OCI-LY1 (cell line): ENCODE data around the gene SFTA2.
"Not testable (repeated sequence)": the region's sequence is repeated elsewhere in the genome, so short reads cannot be mapped to it uniquely, and the experiment has no call there.

ENCODE experiments used
- H2AFZ ChIP-seq: fragments of 200-600 bp; sonication (generic), shearing (Covaris generic); 2 replicates; pipeline ENCODE4 v1.6.0; 2014; ENCODE audit warnings: antibody characterized with exemption, mild to moderate bottlenecking, low read length
- H3F3A ChIP-seq: fragments of 200-600 bp; sonication (generic), shearing (Covaris generic); 2 replicates; pipeline ENCODE4 v1.6.0; 2014; ENCODE audit warnings: mild to moderate bottlenecking, antibody characterized with exemption, low read length, moderate library complexity; ENCODE audit not compliant: insufficient read depth
- H3K27ac ChIP-seq: fragments of 200-600 bp; sonication (generic); 2 replicates; pipeline ENCODE4 v1.5.1; 2014; ENCODE audit warnings: low read length, mixed run types, mild to moderate bottlenecking, low read depth; ENCODE audit not compliant: poor library complexity, severe bottlenecking
- H3K27me3 ChIP-seq: fragments of 200-600 bp; sonication (generic); 2 replicates; pipeline ENCODE4 v1.6.0; 2014; ENCODE audit warnings: antibody characterized with exemption, mild to moderate bottlenecking, low read length, moderate library complexity; ENCODE audit not compliant: insufficient read depth
- H3K36me3 ChIP-seq: fragments of 200-600 bp; sonication (generic); 2 replicates; pipeline ENCODE4 v1.6.1; 2014; ENCODE audit warnings: mild to moderate bottlenecking, antibody characterized with exemption, low read length, moderate library complexity, mixed read lengths; ENCODE audit not compliant: insufficient read depth
- H3K4me1 ChIP-seq: fragments of 200-600 bp; sonication (generic); 2 replicates; pipeline ENCODE4 v1.5.1; 2014; ENCODE audit warnings: mild to moderate bottlenecking, low read length, moderate library complexity; ENCODE audit not compliant: insufficient read depth, severe bottlenecking
- H3K4me2 ChIP-seq: fragments of 200-600 bp; sonication (generic), shearing (Covaris generic); 2 replicates; pipeline ENCODE4 v1.6.1; 2014; ENCODE audit warnings: low read length
- H3K4me3 ChIP-seq: fragments of 200-600 bp; sonication (generic); 2 replicates; pipeline ENCODE4 v1.5.1; 2014; ENCODE audit warnings: low read length, low read depth, mild to moderate bottlenecking, mixed read lengths; ENCODE audit not compliant: poor library complexity, severe bottlenecking
- H3K79me2 ChIP-seq: fragments of 200-600 bp; shearing (Covaris generic); 2 replicates; pipeline ENCODE4 v1.6.1; 2016; ENCODE audit warnings: mixed run types, low read length, mixed read lengths; ENCODE audit not compliant: insufficient read depth
- H3K9ac ChIP-seq: fragments of 200-600 bp; sonication (generic), shearing (Covaris generic); 2 replicates; pipeline ENCODE4 v1.6.1; 2014; ENCODE audit warnings: mild to moderate bottlenecking, low read length, mixed read lengths
- H3K9me2 ChIP-seq: fragments of 200-600 bp; sonication (generic), shearing (Covaris generic); 2 replicates; pipeline ENCODE4 v1.6.1; 2014; ENCODE audit warnings: low read depth, mild to moderate bottlenecking, low read length, mixed read lengths
- H3K9me3 ChIP-seq: fragments of 200-600 bp; shearing (Covaris generic); 2 replicates; pipeline ENCODE4 v1.6.1; 2014; ENCODE audit warnings: low read length, mixed read lengths
- H4K20me1 ChIP-seq: fragments of 200-600 bp; sonication (generic), shearing (Covaris generic); 2 replicates; pipeline ENCODE4 v1.6.0; 2016; ENCODE audit warnings: mild to moderate bottlenecking, low read length; ENCODE audit not compliant: insufficient read depth
- CTCF ChIP-seq: fragments of 200-600 bp; sonication (generic), shearing (Covaris generic); IDR thresholded peaks from 2 replicates; pipeline ENCODE4 v1.5.1; 2017; ENCODE audit warnings: mild to moderate bottlenecking, antibody characterized with exemption, low read length, moderate library complexity, mixed read lengths
- EZH2 ChIP-seq: fragments of 200-600 bp; sonication (generic), shearing (Covaris generic); IDR thresholded peaks from 2 replicates; pipeline ENCODE4 v1.8.0; 2017; ENCODE audit warnings: borderline replicate concordance, mixed run types, mild to moderate bottlenecking, antibody characterized with exemption, low read length, moderate library complexity, mixed read lengths

The SFTA2 gene

GRCh38 chr6:30907758-30908591 lies 24.0 kb downstream of the SFTA2 start, which contains the start of gene GTF2H4:
Gene GTF2H4 (plus strand): TSS chr6:30908207.
- Histone ChIP-seq H3K27ac (no peak within 1 kb of the TSS), H3K9me2 (no peaks in the 10 kb centered on the region), H3K27me3 (no peaks in the 10 kb centered on the region), H3K4me1 (peaks cover 10% of the 10 kb centered on the region), H3K9ac (peak within 1 kb of the TSS; percentile 82), H3K9me3 (no peaks in the 10 kb centered on the region), H3F3A (no peaks in the 10 kb centered on the region; the same call in 1 of the 2 replicates), H3K4me2 (peak within 1 kb of the TSS; percentile 78), H3K4me3 (peak within 1 kb of the TSS; percentile 73), H3K36me3 (peaks cover under 1% of the 10 kb centered on the region; the same call in 1 of the 2 replicates), H2AFZ (no peak within 1 kb of the TSS), H3K79me2 (no peaks in the 10 kb centered on the region), H4K20me1 (no peaks in the 10 kb centered on the region)
- TF ChIP-seq CTCF (no peak), EZH2 (no peak)

GRCh38 chr6:30907290-30907757 lies 24.6 kb downstream of the SFTA2 start:
- not testable (repeated sequence) for H3K9me3 ChIP-seq, H3K79me2 ChIP-seq, H3K36me3 ChIP-seq, H3K27me3 ChIP-seq, H4K20me1 ChIP-seq, H3K27ac ChIP-seq, H3F3A ChIP-seq, H2AFZ ChIP-seq, H3K9me2 ChIP-seq
- peak overlapping the region; percentile 23; the same call in 1 of the 2 replicates for H3K9ac ChIP-seq
- H3K4me3 ChIP-seq = peak overlapping the region; percentile 73
- peak overlapping the region; percentile 78 for H3K4me2 ChIP-seq
- H3K4me1 ChIP-seq = peaks cover 16% of the 10 kb centered on the region

GRCh38 chr6:30903236-30903635 lies 28.7 kb downstream of the SFTA2 start:
- Histone ChIP-seq H3F3A (no peaks in the 10 kb centered on the region; the same call in 1 of the 2 replicates), H3K9me2 (no peaks in the 10 kb centered on the region), H3K36me3 (no peaks in the 10 kb centered on the region), H4K20me1 (no peaks in the 10 kb centered on the region), H2AFZ (no peak overlapping the region), H3K9ac (no peak overlapping the region), H3K27ac (no peak overlapping the region), H3K9me3 (no peaks in the 10 kb centered on the region), H3K27me3 (0 out of 2 replicates have a peak, but pooled peaks cover 3% of the 10 kb centered on the region), H3K4me2 (no peak overlapping the region), H3K79me2 (no peaks in the 10 kb centered on the region), H3K4me1 (peaks cover 6% of the 10 kb centered on the region), H3K4me3 (no peak overlapping the region)
- TF ChIP-seq EZH2 = no peak
- TF ChIP-seq CTCF = no peak
